Right lobe of liver (tissue), 6 donors: ENCODE data around the gene COL10A1. TPM values are rescaled to one million over a fixed set of nuclear protein-coding genes. Genes with fewer than 3 reads are reported as not detected.
A peak's percentile ranks its signal among the peaks of the same experiment; 100 is the strongest.

ENCODE experiments used
- ATAC-seq, 4 donors: fragments of 200-7000 bp; cut with Tn5 transposase; one replicate each; pipeline ENCODE4 v1.9.1; 2020; ENCODE audit warnings: mild to moderate bottlenecking in 4 of 4, moderate library complexity in 4 of 4
- DNase-seq, 3 donors: peaks; one replicate each; pipeline ENCODE4 v3.0.0-alpha.2; 2020
- H3K27ac ChIP-seq, 3 donors: fragments of 200-600 bp; one replicate each; pipeline ENCODE4 v1.8.0; 2022
- H3K27me3 ChIP-seq, 2 donors: fragments of 200-600 bp; one replicate each; pipeline ENCODE4 v1.8.0; 2022
- H3K36me3 ChIP-seq, 4 donors: fragments of 200-600 bp; sonication (generic) in 1 of 4; one replicate each; pipeline versions ENCODE4 v1.5.1 to v1.8.0; 2017 to 2022; ENCODE audit warnings: control low read depth in 1 of 4
- H3K4me1 ChIP-seq, 4 donors: fragments of 200-600 bp; sonication (generic) in 1 of 4; one replicate each; pipeline versions ENCODE4 v1.5.1 to v1.8.0; 2017 to 2022; ENCODE audit warnings: control low read depth in 1 of 4
- H3K4me3 ChIP-seq, 3 donors: fragments of 200-600 bp; one replicate each; pipeline ENCODE4 v1.8.0; 2022
- H3K9me3 ChIP-seq, 4 donors: fragments of 200-600 bp; sonication (generic) in 1 of 4; one replicate each; pipeline versions ENCODE4 v1.5.1 to v1.8.0; 2017 to 2022; ENCODE audit warnings: control low read depth in 1 of 4
- CTCF ChIP-seq, 4 donors: fragments of 200-600 bp in 3 of 4; fragments of 450-650 bp in 1 of 4; IDR thresholded peaks; one replicate each; pipeline versions ENCODE4 v1.5.1 to v1.8.0; 2016 to 2022; ENCODE audit warnings: antibody characterized with exemption in 4 of 4, mild to moderate bottlenecking in 2 of 4
- POLR2A ChIP-seq: fragments of 450-650 bp; IDR thresholded peaks from one replicate; pipeline ENCODE4 v1.6.1; 2017; ENCODE audit warnings: antibody characterized with exemption, mild to moderate bottlenecking
- WGBS: methylation state at CpG from one replicate; pipeline ENCODE4 v1.1.6; 2018; ENCODE audit warnings: low coverage, low lambda C conversion rate; ENCODE audit not compliant: insufficient coverage; ENCODE audit errors: missing lambda C conversion rate; 5-methylcytosine and 5-hydroxymethylcytosine counted together
- intact Hi-C, 2 donors: fragments of 100-400 bp; cut with DNase I; formaldehyde crosslinking; loops; one replicate each; pipeline versions ENCODE4 v1.11.2 to v1.14.1; 2022
- total RNA-seq, 6 experiments: library from RNA; depleted of rRNA in 2 of 6; stranded (reverse); fragments of >200 nt in 2 of 6; fragmentation: NEBNext Ultra II Directional in 3 of 6; extraction: Animal tissue kit (Norgen Biotek cat#: 25700) in 3 of 6; gene quantifications; one replicate each; pipeline versions ENCODE4 v1.1.0 to v1.2.4, GENCODE V29; 2016 to 2023
- donor health status: DM: no; HTN: yes; CAD: no.
- donor health status: DM: no; HTN: no; CAD: no.
- donor health status: DM: no; HTN: no; CAD: no.
- donor health status: DM: no; HTN: yes; CAD: no.
- donor health status: DM: no; HTN: yes; CAD: no.

The COL10A1 gene
- total RNA-seq, 6 experiments from 2014 or later, result 0.12 to 23.4 TPM; not detected in 4

- intact Hi-C loops, result no loop called here
- H3K4me1 ChIP-seq, result peaks cover 0 to 27% (median 7%) of the 10 kb centered on the region in 4 donors
- H3K27ac ChIP-seq, result no peak overlapping the region
- ATAC-seq (peak in 3 of 4 donors; percentile 30 to 71 (median 57)), DNase-seq (no peak)
- H3K9me3 ChIP-seq, result no peaks in the 10 kb centered on the region
- TF ChIP-seq CTCF (IDR thresholded peaks at IDR 0.05) (peak; percentile 19 to 44 (median 30)), POLR2A (no peak)
- H3K4me3 ChIP-seq, result no peak overlapping the region
- H3K36me3 ChIP-seq, result peaks cover 0 to 58% (median 12%) of the 10 kb centered on the region in 4 donors
- H3K27me3 ChIP-seq, result no peaks in the 10 kb centered on the region
- WGBS, result 53% methylated on average over 5 of the region's 5 CpGs
Observed at GRCh38 chr6:116111552-116112528, 14.1 kb downstream of the COL10A1 start.

GRCh38 chr6:116108836-116109235 lies 17.1 kb downstream of the COL10A1 start:
- ATAC-seq (no peak), DNase-seq (no peak)
- Histone ChIP-seq H3K27me3 (no peaks in the 10 kb centered on the region), H3K4me1 (peaks cover 0 to 55% (median 21%) of the 10 kb centered on the region in 4 donors), H3K27ac (no peak overlapping the region), H3K36me3 (peaks cover 0 to 37% (median 12%) of the 10 kb centered on the region in 4 donors), H3K9me3 (no peaks in the 10 kb centered on the region), H3K4me3 (no peak overlapping the region)
- intact Hi-C loops, result no loop called here
- no peak for TF ChIP-seq CTCF (IDR thresholded peaks at IDR 0.05)
- TF ChIP-seq POLR2A, result no peak
- 67% methylated on average over 1 of the region's 1 CpG for WGBS

- Histone ChIP-seq H3K27ac (peak overlapping the region in 1 of 3 donors; percentile 51), H3K4me3 (no peak overlapping the region), H3K27me3 (no peaks in the 10 kb centered on the region), H3K9me3 (no peaks in the 10 kb centered on the region), H3K4me1 (peaks cover 0 to 64% (median 31%) of the 10 kb centered on the region in 4 donors), H3K36me3 (peaks cover 0 to 27% (median 12%) of the 10 kb centered on the region in 4 donors)
- TF ChIP-seq CTCF (IDR thresholded peaks at IDR 0.05) (no peak), POLR2A (no peak)
- ATAC-seq (no peak), DNase-seq (no peak)
- 0% methylated on average over 1 of the region's 1 CpG for WGBS
- intact Hi-C loops, result no loop called here
Observed at GRCh38 chr6:116106146-116106545, 19.8 kb downstream of the COL10A1 start.

- WGBS, result 43% methylated on average over 3 of the region's 3 CpGs
- H3K36me3 ChIP-seq, result peaks cover 0 to 18% (median 9%) of the 10 kb centered on the region in 4 donors
- TF ChIP-seq CTCF (IDR thresholded peaks at IDR 0.05) (no peak), POLR2A (no peak)
- peak in 1 of 3 donors; percentile 60 for DNase-seq
- peak; percentile 47 to 62 (median 58) for ATAC-seq
- H3K27ac ChIP-seq, result peak overlapping the region; percentile 51 to 60 (median 52)
- no peaks in the 10 kb centered on the region for H3K27me3 ChIP-seq
- H3K4me1 ChIP-seq, result peaks cover 0 to 58% (median 31%) of the 10 kb centered on the region in 4 donors
- no peaks in the 10 kb centered on the region for H3K9me3 ChIP-seq
- intact Hi-C loops, result no loop called here
- H3K4me3 ChIP-seq, result no peak overlapping the region
Observed at GRCh38 chr6:116105247-116105646, 20.7 kb downstream of the COL10A1 start.
